ENCODE measurements around the gene PLA2G6.

The PLA2G6 gene

GRCh38 chr22:38169116-38169515, 12.5 kb downstream of the PLA2G6 start:
- TF ChIP-seq CTCF (IDR thresholded peaks at IDR 0.05; ENCODE audit: low read depth, low read length) = no peak
- DNase-seq (ENCODE audit: extremely low read depth, low read depth) = no peak

DNA sequence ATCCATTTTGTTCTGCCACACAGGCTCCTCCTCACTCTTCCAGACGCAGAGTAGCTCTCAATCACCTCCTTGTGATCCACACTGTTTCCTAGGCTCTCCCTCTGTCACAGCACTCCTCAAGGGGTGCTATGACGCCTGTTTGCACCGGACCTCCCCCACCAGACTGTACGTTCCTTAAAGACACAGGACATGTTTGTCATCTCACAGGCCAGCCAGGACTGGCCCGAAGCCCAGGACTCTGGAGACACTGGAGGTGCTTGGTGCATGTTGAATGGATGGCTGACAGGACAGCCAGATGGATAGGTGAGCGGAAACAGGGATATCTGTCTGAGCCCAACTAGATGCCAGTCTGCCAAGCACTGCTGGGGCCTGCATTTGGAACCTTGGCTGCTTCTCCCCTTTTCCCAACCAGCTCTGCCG, 13.6 kb downstream of the PLA2G6 start:
- no peak for DNase-seq (ENCODE audit: extremely low read depth, low read depth)
- no peak for TF ChIP-seq CTCF (IDR thresholded peaks at IDR 0.05; ENCODE audit: low read depth, low read length)

- TF ChIP-seq CTCF (IDR thresholded peaks at IDR 0.05; ENCODE audit: low read depth, low read length) = no peak
- no peak for DNase-seq (ENCODE audit: extremely low read depth, low read depth)
These were observed 15.6 kb downstream of the PLA2G6 start for GRCh38 chr22:38165922-38166593.

- no peak for TF ChIP-seq CTCF (IDR thresholded peaks at IDR 0.05; ENCODE audit: low read depth, low read length)
- DNase-seq (ENCODE audit: extremely low read depth, low read depth) = no peak
These were observed 17.1 kb downstream of the PLA2G6 start for GRCh38 chr22:38164551-38164918.

DNA sequence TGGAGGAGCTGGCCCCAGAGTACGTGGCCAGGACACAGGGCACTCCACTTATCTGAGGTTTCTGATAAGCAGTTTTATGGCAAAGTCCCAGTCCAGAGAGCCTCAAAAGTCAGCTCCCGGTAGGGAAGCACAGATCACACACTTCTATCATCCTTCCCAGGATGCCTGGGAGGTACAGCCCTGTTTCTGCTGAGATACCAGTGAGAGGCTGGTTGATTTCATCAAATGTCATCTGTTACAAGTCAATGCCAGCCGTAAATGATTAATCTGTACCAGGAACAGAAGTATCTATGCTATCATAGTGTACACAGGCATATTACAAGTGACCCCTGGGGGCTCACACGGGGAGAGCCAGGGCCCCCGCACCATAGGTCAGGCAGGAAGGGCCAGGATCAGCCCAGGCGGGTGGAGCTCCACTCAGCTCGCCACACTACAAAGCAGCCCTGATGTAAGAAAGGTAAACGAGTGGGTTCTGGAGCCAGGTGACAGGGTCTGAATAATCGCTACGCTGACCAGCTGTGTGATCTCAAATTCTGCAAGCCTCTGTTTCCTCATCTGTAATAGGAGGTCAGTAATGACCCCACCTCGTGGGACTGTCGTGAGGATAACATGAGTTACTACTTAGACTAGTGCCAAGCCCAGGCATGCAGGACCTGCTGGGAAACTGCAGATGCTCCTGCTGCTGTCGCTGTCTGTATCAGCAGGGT, 17.6 kb downstream of the PLA2G6 start:
- TF ChIP-seq CTCF (IDR thresholded peaks at IDR 0.05; ENCODE audit: low read depth, low read length) = no peak
- DNase-seq (ENCODE audit: extremely low read depth, low read depth) = no peak

- no peak for TF ChIP-seq CTCF (IDR thresholded peaks at IDR 0.05; ENCODE audit: low read depth, low read length)
- no peak for DNase-seq (ENCODE audit: extremely low read depth, low read depth)
These were observed 18.5 kb downstream of the PLA2G6 start for GRCh38 chr22:38162881-38163843.

Measured in AG09319 (cell line).